ENCODE data around the gene C1QTNF5. TPM values are rescaled to one million over a fixed set of nuclear protein-coding genes. Genes with fewer than 3 reads are reported as not detected.

C1QTNF5 gene
- total RNA-seq, 4 donors from 2014 or later: 5.3 to 18.8 (median 10.3) TPM

DNA sequence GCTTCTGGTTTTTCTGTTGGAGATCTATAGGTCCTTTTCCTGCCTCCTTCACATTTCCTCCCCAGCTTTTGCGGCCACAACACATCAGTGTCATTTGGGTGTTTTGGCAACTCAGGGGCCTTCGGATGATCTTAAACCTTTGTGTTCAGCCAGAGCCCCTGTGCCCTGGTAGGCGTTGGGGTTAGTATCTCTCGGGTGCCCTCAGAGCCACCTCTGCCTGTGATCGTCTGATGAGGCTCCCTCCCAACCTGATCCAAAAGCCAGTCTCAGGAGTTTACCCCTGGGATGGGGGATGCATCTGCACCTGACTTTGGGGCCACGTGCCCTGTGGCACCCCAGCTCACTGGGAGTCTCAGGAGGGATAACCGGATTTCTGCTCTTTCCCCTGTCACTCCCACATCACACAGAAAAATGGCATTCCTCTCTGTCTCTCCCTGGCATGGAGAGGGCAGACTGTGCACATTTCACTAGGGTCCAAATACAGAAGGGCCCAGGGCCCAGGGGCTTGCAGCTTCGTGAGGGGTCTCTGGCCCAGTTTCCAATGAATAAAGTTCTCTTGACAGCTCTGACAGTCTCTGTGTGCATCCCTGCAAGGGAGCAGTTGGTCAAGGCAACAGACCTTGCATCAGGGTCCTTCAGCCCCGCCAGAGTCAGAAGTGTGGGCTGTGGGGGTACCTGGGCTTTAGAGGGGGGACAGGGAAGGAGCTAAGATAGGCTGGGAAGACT lies 3.8 kb downstream of the C1QTNF5 start:
- H3K4me1 ChIP-seq: peaks cover 42 to 80% (median 50%) of the 10 kb centered on the region in 3 donors
- no peak overlapping the region for H3K4me3 ChIP-seq
- no peak for DNase-seq
- intact Hi-C loops (cut with DNase I): no loop called here
- peaks cover 0 to 33% (median 0%) of the 10 kb centered on the region in 4 donors for H3K27me3 ChIP-seq
- peak overlapping the region in 1 of 4 donors; percentile 91 for H3K27ac ChIP-seq
- peaks cover 0 to 18% (median 0%) of the 10 kb centered on the region in 3 donors for H3K36me3 ChIP-seq
- 80 to 87% methylated on average over 5 to 6 of the region's 9 CpGs for WGBS, 2 donors
- no peaks in the 10 kb centered on the region for H3K9me3 ChIP-seq
- no peak for TF ChIP-seq POLR2A (IDR thresholded peaks at IDR 0.05)
- TF ChIP-seq, protein P1, sequence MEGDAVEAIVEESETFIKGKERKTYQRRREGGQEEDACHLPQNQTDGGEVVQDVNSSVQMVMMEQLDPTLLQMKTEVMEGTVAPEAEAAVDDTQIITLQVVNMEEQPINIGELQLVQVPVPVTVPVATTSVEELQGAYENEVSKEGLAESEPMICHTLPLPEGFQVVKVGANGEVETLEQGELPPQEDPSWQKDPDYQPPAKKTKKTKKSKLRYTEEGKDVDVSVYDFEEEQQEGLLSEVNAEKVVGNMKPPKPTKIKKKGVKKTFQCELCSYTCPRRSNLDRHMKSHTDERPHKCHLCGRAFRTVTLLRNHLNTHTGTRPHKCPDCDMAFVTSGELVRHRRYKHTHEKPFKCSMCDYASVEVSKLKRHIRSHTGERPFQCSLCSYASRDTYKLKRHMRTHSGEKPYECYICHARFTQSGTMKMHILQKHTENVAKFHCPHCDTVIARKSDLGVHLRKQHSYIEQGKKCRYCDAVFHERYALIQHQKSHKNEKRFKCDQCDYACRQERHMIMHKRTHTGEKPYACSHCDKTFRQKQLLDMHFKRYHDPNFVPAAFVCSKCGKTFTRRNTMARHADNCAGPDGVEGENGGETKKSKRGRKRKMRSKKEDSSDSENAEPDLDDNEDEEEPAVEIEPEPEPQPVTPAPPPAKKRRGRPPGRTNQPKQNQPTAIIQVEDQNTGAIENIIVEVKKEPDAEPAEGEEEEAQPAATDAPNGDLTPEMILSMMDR (IDR thresholded peaks at IDR 0.05): no peak

- Histone ChIP-seq H3K4me1 (peaks cover 34 to 70% (median 42%) of the 10 kb centered on the region in 3 donors), H3K9me3 (no peaks in the 10 kb centered on the region), H3K27ac (no peak overlapping the region), H3K27me3 (peaks cover 0 to 23% (median 0%) of the 10 kb centered on the region in 4 donors), H3K36me3 (peaks cover 0 to 18% (median 0%) of the 10 kb centered on the region in 3 donors), H3K4me3 (peak overlapping the region in 1 of 4 donors; percentile 90)
- 90% methylated on average over 15 to 16 of the region's 30 CpGs for WGBS, 2 donors
- no peak for DNase-seq
- intact Hi-C loops (cut with DNase I): no loop called here
- TF ChIP-seq, protein P1 (IDR thresholded peaks at IDR 0.05): no peak
- TF ChIP-seq POLR2A (IDR thresholded peaks at IDR 0.05): no peak
These were observed 4.8 kb downstream of the C1QTNF5 start for GRCh38 chr11:119335655-119336543.

DNA sequence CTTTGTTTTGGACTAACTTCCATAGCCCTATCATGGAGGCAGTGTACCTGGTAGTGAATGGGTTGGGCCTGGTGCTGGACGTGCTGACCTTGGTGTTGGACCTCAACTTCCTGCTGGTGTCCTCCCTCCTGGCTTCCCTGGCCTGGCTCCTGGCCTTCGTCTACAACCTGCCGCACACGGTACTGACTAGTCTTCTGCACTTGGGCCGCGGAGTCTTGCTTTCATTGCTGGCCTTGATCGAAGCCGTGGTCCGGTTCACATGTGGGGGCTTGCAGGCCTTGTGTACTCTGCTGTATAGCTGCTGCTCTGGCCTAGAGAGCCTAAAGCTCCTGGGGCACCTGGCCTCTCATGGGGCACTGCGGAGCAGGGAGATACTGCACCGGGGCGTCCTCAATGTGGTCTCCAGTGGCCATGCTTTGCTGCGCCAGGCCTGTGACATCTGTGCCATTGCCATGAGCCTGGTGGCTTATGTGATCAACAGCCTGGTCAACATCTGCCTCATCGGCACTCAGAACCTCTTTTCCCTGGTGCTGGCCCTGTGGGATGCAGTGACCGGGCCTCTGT lies 5.5 kb downstream of the C1QTNF5 start:
- Histone ChIP-seq H3K27me3 (peaks cover 0 to 16% (median 0%) of the 10 kb centered on the region in 4 donors), H3K4me3 (peak overlapping the region; percentile 90 to 97 (median 94)), H3K36me3 (peaks cover 0 to 18% (median 0%) of the 10 kb centered on the region in 3 donors), H3K4me1 (peaks cover 34 to 63% (median 35%) of the 10 kb centered on the region in 3 donors), H3K9me3 (no peaks in the 10 kb centered on the region), H3K27ac (peak overlapping the region in 3 of 4 donors; percentile 92 to 98 (median 95))
- DNase-seq: no peak
- TF ChIP-seq, protein P1 (IDR thresholded peaks at IDR 0.05): no peak
- no peak for TF ChIP-seq POLR2A (IDR thresholded peaks at IDR 0.05)
- intact Hi-C loops (cut with DNase I): no loop called here
- WGBS, 2 donors: 11 to 52% methylated on average over 1 to 10 of the region's 15 CpGs

GRCh38 chr11:119334174-119334930 lies 6.3 kb downstream of the C1QTNF5 start, which contains the start of gene RNF26:
TSS of gene RNF26 (plus strand) at chr11:119334527. CDS start at chr11:119335123, 596 bp downstream.
- Histone ChIP-seq H3K4me3 (peak within 1 kb of the TSS; percentile 90 to 97 (median 94)), H3K36me3 (peaks cover 0 to 18% (median 0%) of the 10 kb centered on the region in 3 donors), H3K9me3 (no peaks in the 10 kb centered on the region), H3K4me1 (peaks cover 27 to 55% (median 29%) of the 10 kb centered on the region in 3 donors), H3K27ac (peak within 1 kb of the TSS; percentile 90 to 98 (median 94)), H3K27me3 (peaks cover 0 to 8% (median 0%) of the 10 kb centered on the region in 4 donors)
- DNase-seq: peak; percentile 82
- 0% methylated on average over 23 to 31 of the region's 54 CpGs for WGBS, 2 donors
- intact Hi-C loops (cut with DNase I): no loop called here
- TF ChIP-seq, protein P1 (IDR thresholded peaks at IDR 0.05): no peak
- peak in 3 of 4 donors; percentile 27 to 76 (median 55) for TF ChIP-seq POLR2A (IDR thresholded peaks at IDR 0.05)
